ENCODE data around the gene DLG2.

GRCh38 chr11:84034484-84034883, 1592.7 kb downstream of the DLG2 start:
- no peak for TF ChIP-seq CTCF (IDR thresholded peaks at IDR 0.05; ENCODE audit: low read length)
- no peak for TF ChIP-seq EZH2 (optimal IDR thresholded peaks at IDR 0.05; ENCODE audit: low read depth, low read length)

Measured in MM.1S (cell line).